HepG2 (cell line): ENCODE results near the gene GGT7. TPM values are rescaled to one million over a fixed set of nuclear protein-coding genes. Genes with fewer than 3 reads are reported as not detected.

ENCODE experiments used
- ERF ChIP-seq: IDR thresholded peaks from 2 replicates; pipeline ENCODE4 v1.6.1; 2018; ENCODE audit warnings: missing biosample characterization, missing genetic modification reagents
- FOXA1 ChIP-seq, 2 experiments: fragments of 450-650 bp in 1 of 2; sonication (generic) in 1 of 2; formaldehyde crosslinking in 1 of 2; IDR thresholded peaks; 2 replicates each; pipeline versions ENCODE4 v1.4.0 to v1.6.1; 2016 to 2020; ENCODE audit warnings: missing genetic modification reagents in 1 of 2
- KAT7 ChIP-seq: IDR thresholded peaks from 2 replicates; pipeline ENCODE4 v1.6.1; 2018; ENCODE audit warnings: borderline replicate concordance, missing compliant biosample characterization
- NR3C1 ChIP-seq: sonication (generic); formaldehyde crosslinking; IDR thresholded peaks from 2 replicates; pipeline ENCODE4 v1.4.0; 2020; ENCODE audit warnings: missing genetic modification reagents
- PHF21A ChIP-seq: sonication (generic); formaldehyde crosslinking; IDR thresholded peaks from 2 replicates; pipeline ENCODE4 v1.5.0; 2020; ENCODE audit warnings: mild to moderate bottlenecking, missing genetic modification reagents
- SIN3B ChIP-seq: fragments of 150-350 bp; IDR thresholded peaks from 2 replicates; pipeline ENCODE4 v1.6.1; 2014; ENCODE audit warnings: low read length
- TAF15 ChIP-seq: fragments of 200-400 bp; formaldehyde crosslinking; IDR thresholded peaks from one replicate; pipeline ENCODE4 v1.6.1; 2018; ENCODE audit warnings: mild to moderate bottlenecking, low read depth, low read length; ENCODE audit not compliant: poor library complexity, severe bottlenecking
- ZFY ChIP-seq: sonication (generic); formaldehyde crosslinking; IDR thresholded peaks from 2 replicates; pipeline ENCODE4 v1.4.0; 2020; ENCODE audit warnings: missing genetic modification reagents
- ZNF296 ChIP-seq: sonication (generic); formaldehyde crosslinking; conservative IDR thresholded peaks from 2 replicates; pipeline ENCODE4 v1.5.0; 2020; ENCODE audit warnings: mild to moderate bottlenecking, missing genetic modification reagents
- ZNF430 ChIP-seq: sonication (generic); formaldehyde crosslinking; IDR thresholded peaks from 2 replicates; pipeline ENCODE4 v1.9.0; 2021; ENCODE audit warnings: mild to moderate bottlenecking, missing genetic modification reagents
- ZNF446 ChIP-seq: sonication (generic); formaldehyde crosslinking; IDR thresholded peaks from 2 replicates; pipeline ENCODE4 v1.5.0; 2020; ENCODE audit warnings: mild to moderate bottlenecking, missing genetic modification reagents
- ZNF569 ChIP-seq: sonication (generic); formaldehyde crosslinking; IDR thresholded peaks from 2 replicates; pipeline ENCODE4 v1.5.0; 2020; ENCODE audit warnings: mild to moderate bottlenecking, missing genetic modification reagents, moderate library complexity, borderline replicate concordance
- ZSCAN20 ChIP-seq: sonication (generic); formaldehyde crosslinking; IDR thresholded peaks from 2 replicates; pipeline ENCODE4 v1.4.0; 2020; ENCODE audit warnings: missing genetic modification reagents, mild to moderate bottlenecking, borderline replicate concordance
- polyA plus RNA-seq, 8 experiments: library from polyadenylated mRNA; depleted of rRNA in 3 of 8; stranded (reverse) in 7 of 8; unstranded in 1 of 8; fragments of >200 nt; fragmentation: Illumina TruSeq in 4 of 8; extraction: Trizol in 4 of 8; gene quantifications; 2 replicates each; pipeline versions ENCODE4 v1.2.1 to v1.2.3, GENCODE V29; 2011 to 2016; ENCODE audit warnings: low read depth in 4 of 8, missing spikeins in 1 of 8, mixed read lengths in 1 of 8; ENCODE audit not compliant: insufficient read depth in 1 of 8
- total RNA-seq, 5 experiments: library from RNA; depleted of rRNA; stranded (reverse); fragments of >200 nt; fragmentation: Illumina TruSeq; extraction: Trizol; gene quantifications; 2 replicates each; pipeline ENCODE4 v1.2.3, GENCODE V29; 2016; ENCODE audit warnings: low read depth in 1 of 5
- TF ChIP-seq, protein P1 (sequence below): sonication (generic); formaldehyde crosslinking; IDR thresholded peaks from 2 replicates; pipeline ENCODE4 v1.4.0; 2020; ENCODE audit warnings: missing genetic modification reagents, borderline replicate concordance
- TF ChIP-seq, protein P2 (sequence below): sonication (generic); formaldehyde crosslinking; IDR thresholded peaks from 2 replicates; pipeline ENCODE4 v1.4.0; 2020; ENCODE audit warnings: low read depth, mild to moderate bottlenecking, missing genetic modification reagents
- TF ChIP-seq, protein P3 (sequence below): sonication (generic); formaldehyde crosslinking; IDR thresholded peaks from 2 replicates; pipeline ENCODE4 v1.8.1; 2023; ENCODE audit warnings: mild to moderate bottlenecking, moderate library complexity, missing genetic modification reagents
- TF ChIP-seq, protein P4 (sequence below): sonication (generic); formaldehyde crosslinking; IDR thresholded peaks from 2 replicates; pipeline ENCODE4 v1.8.0; 2022; ENCODE audit warnings: mild to moderate bottlenecking, missing genetic modification reagents, borderline replicate concordance

GGT7 gene
- total and polyA plus RNA-seq, 2 of the 13 experiments (the other 11 are each of a cell fraction or from before 2014, with no cell fraction given) = 6.6 to 23.0 TPM

DNA sequence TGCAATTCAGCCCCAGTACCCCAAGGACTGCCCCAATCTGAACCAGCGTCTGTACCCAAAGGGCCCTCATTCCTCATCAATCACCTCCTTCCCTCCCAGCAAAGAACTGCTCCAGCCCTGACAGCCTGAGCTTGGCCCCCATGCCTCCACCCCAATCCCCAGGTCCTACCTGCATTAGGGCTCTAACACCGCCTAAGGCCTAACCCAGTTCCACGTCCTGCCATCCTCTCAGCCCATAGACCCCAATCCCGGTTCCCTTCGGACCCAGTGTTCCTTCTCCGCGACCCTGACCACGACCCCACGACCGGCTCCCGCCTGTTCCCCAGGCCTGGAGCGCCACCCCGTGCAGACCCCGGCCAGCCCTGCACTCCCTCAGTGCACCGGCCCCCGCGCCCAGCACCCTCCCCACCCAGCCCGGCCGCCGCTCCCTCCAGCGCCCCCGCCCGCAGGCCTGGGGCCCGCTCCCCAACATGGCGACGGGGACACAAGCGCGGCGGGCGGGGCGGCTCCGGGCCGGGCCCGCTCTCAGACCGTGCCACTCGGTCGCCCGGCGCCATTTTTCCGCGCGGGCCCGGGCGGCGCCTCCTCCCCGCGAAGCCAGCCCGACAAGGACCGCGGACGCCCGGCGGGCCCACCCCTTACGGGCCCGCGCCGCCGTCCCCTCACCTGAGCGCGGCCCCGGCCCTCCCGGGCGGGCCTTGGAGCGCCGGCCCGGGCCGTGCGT lies 47.7 kb downstream of the GGT7 start (continued):
- TF ChIP-seq, protein P1, sequence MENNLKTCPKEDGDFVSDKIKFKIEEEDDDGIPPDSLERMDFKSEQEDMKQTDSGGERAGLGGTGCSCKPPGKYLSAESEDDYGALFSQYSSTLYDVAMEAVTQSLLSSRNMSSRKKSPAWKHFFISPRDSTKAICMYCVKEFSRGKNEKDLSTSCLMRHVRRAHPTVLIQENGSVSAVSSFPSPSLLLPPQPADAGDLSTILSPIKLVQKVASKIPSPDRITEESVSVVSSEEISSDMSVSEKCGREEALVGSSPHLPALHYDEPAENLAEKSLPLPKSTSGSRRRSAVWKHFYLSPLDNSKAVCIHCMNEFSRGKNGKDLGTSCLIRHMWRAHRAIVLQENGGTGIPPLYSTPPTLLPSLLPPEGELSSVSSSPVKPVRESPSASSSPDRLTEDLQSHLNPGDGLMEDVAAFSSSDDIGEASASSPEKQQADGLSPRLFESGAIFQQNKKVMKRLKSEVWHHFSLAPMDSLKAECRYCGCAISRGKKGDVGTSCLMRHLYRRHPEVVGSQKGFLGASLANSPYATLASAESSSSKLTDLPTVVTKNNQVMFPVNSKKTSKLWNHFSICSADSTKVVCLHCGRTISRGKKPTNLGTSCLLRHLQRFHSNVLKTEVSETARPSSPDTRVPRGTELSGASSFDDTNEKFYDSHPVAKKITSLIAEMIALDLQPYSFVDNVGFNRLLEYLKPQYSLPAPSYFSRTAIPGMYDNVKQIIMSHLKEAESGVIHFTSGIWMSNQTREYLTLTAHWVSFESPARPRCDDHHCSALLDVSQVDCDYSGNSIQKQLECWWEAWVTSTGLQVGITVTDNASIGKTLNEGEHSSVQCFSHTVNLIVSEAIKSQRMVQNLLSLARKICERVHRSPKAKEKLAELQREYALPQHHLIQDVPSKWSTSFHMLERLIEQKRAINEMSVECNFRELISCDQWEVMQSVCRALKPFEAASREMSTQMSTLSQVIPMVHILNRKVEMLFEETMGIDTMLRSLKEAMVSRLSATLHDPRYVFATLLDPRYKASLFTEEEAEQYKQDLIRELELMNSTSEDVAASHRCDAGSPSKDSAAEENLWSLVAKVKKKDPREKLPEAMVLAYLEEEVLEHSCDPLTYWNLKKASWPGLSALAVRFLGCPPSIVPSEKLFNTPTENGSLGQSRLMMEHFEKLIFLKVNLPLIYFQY (CRISPR knock-in tag) = no peak; the same call in 1 of the 2 replicates
- peak; percentile 96 for TF ChIP-seq ZFY (CRISPR knock-in tag)
- TF ChIP-seq, protein P2, sequence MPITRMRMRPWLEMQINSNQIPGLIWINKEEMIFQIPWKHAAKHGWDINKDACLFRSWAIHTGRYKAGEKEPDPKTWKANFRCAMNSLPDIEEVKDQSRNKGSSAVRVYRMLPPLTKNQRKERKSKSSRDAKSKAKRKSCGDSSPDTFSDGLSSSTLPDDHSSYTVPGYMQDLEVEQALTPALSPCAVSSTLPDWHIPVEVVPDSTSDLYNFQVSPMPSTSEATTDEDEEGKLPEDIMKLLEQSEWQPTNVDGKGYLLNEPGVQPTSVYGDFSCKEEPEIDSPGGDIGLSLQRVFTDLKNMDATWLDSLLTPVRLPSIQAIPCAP (CRISPR knock-in tag) = no peak
- TF ChIP-seq NR3C1 (CRISPR knock-in tag) = no peak
- TF ChIP-seq ZNF569 (CRISPR knock-in tag) = no peak
- TF ChIP-seq, protein P3, sequence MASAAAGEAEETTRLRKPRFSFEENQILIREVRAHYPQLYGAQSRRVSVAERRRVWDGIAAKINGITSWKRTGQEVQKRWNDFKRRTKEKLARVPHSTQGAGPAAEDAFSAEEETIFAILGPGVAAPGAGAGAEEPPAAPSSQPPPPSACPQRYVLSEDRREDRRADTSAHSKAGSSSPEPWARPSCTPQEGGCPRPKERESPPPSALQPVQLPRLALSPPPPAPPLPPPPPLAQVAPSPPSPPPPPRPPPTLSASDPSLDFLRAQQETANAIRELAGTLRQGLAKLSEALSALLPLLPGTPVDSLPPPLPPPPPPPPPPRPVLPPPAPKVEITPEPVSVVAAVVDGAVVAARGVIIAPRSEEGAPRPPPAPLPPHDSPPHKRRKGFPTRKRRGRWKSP (CRISPR knock-in tag) = no peak
- 0 out of 2 replicates have a peak, but pooled peaks have one; percentile 58 for TF ChIP-seq ZNF296 (CRISPR knock-in tag)
- TF ChIP-seq FOXA1 (IDR thresholded peaks at IDR 0.05) = no peak
- 0 out of 2 replicates have a peak, but pooled peaks have one; percentile 5 for TF ChIP-seq FOXA1 (CRISPR knock-in tag; IDR thresholded peaks at IDR 0.05)
- TF ChIP-seq ERF = peak; percentile 17; the same call in 1 of the 2 replicates
- no peak; the same call in 1 of the 2 replicates for TF ChIP-seq ZNF430
- TF ChIP-seq SIN3B = no peak
- TF ChIP-seq ZNF446 = peak; percentile 94; the same call in 1 of the 2 replicates
- TF ChIP-seq, protein P4, sequence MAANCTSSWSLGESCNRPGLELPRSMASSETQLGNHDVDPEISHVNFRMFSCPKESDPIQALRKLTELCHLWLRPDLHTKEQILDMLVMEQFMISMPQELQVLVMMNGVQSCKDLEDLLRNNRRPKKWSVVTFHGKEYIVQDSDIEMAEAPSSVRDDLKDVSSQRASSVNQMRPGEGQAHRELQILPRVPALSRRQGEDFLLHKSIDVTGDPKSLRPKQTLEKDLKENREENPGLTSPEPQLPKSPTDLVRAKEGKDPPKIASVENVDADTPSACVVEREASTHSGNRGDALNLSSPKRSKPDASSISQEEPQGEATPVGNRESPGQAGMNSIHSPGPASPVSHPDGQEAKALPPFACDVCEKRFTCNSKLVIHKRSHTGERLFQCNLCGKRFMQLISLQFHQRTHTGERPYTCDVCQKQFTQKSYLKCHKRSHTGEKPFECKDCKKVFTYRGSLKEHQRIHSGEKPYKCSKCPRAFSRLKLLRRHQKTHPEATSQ (CRISPR knock-in tag) = no peak
- peak; percentile 73 for TF ChIP-seq TAF15
- TF ChIP-seq ZSCAN20 (CRISPR knock-in tag) = peak; percentile 46; the same call in 1 of the 2 replicates
- no peak for TF ChIP-seq KAT7
- peak; percentile 48 for TF ChIP-seq PHF21A
